HG03442 (cell line): ENCODE results near the gene NADSYN1.

Source experiments
- ATAC-seq: cut with Tn5 transposase; IDR thresholded peaks from one replicate; pipeline ENCODE4 v1.9.1; 2021; ENCODE audit warnings: mild to moderate bottlenecking, moderate library complexity; ENCODE audit not compliant: unreplicated experiment

NADSYN1 gene

GRCh38 chr11:71432761-71433647, 20.0 kb upstream of the NADSYN1 start:
- ATAC-seq = no peak

DNA sequence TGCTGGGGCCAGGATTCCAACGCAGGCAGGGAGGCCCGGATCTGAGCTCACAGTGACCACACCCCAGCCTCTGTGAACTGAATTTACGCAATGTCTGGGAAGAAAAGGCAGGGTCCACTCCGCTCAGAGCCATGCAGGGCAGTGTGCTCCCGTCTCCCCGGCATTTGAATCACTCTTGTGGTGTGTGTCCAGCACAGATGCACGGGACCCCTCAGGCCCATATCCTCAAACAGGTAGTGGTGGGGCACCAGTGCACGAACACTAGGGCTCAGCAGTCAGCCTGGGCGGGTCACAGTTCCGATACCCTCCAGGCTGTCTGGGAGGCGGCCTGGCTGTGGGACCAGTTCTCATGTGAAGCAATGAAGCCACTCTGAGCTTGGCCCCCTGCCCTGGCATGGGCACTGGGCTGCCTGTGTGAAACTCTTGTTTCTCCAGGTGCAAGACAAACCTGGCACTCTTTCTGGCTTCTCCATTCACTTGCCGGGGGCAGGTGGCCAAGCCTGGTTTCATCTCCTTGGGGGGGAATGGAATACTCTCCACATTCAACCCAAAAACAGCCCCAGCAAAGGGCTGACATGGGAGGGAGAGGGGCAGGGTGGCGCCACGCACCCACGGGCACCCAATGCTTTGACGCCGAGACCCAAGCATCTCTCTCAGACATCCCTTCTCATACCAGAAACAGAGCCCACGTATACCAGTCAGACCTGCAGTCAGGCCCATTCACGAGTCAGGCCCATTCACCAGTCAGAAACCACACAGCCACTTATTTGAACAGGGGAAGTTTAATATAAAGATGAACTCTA, 19.2 kb upstream of the NADSYN1 start:
- ATAC-seq = no peak

GRCh38 chr11:71434576-71435130, 18.4 kb upstream of the NADSYN1 start:
- ATAC-seq = no peak

- ATAC-seq = no peak
These were observed 17.6 kb upstream of the NADSYN1 start for GRCh38 chr11:71435278-71435951.

DNA sequence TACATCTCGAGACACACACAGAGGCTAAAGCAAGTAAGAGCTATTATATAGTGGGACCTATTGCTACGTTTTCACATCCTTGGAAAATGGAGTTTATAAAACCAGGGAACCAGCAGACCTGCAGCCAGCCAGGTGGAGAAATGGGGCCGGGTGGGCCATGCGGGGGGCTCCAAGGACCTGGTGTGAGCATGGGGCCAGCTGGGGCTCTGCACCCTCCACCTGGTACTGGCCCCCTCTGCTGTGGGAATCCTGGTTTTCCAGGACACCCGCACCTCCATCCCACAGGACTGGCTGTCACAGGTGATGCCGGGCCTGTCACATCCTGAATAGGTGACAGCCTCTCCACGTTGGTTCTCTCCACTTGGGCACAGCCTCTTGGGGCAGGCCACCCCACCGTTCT, 16.1 kb upstream of the NADSYN1 start:
- no peak for ATAC-seq

DNA sequence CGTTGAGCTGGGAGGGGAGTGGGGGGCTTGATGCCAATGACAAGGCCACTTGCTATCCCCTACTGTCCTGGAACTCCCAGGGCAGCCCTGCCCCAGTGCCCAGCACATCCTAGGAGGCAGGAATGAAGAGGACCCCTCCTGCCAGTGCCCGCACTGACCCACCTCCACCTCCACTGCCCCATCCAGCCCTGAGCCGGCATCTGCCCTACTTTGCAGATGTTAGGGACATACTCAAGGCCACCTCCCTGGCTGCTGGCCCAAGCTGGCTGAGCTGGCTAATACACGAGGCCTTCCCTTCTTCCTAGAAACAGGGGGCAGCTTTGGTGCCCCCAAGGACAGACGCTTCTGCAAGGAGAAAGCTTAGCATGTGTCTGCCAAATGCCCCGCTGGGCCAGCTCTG, 15.6 kb upstream of the NADSYN1 start:
- no peak for ATAC-seq

DNA sequence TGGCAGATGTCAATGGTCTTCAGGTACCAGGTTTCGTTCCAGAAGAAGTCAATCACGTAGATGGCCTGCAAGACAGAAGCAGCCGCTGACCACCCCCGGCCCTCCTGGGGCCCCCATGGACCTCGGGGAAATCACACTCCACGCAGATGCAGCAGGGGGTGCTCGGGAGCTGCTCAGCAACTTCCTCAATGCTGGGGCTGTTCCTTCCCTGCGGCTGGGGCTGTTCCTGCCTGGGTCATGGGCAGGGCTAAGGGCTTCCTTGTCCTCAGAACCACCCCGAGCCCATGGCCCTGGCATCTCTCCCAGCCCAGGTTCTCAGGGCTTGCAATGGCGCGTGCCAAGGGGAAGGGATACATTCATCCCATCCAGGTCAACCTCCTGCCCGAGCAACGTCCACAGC, 15.1 kb upstream of the NADSYN1 start:
- no peak for ATAC-seq

DNA sequence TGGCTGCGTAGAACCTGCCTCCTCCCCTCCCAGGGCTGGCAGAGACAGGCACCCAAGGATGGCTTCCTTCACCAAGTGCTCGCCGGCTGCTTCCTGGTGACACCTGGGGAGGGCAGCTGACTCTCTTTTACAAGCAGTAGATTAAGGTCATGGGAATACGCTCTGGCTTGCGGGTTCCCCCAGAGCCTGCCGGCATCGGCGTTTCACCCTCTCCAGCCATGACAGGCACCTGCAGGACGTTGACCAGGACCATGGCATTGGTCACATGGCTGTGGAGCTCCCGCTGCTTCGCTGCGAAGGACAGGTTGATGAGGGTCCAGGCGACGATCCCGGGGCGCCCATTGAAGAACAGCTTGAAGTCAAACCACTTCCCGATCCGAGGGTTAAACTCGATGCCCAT, 14.4 kb upstream of the NADSYN1 start:
- ATAC-seq = no peak

DNA sequence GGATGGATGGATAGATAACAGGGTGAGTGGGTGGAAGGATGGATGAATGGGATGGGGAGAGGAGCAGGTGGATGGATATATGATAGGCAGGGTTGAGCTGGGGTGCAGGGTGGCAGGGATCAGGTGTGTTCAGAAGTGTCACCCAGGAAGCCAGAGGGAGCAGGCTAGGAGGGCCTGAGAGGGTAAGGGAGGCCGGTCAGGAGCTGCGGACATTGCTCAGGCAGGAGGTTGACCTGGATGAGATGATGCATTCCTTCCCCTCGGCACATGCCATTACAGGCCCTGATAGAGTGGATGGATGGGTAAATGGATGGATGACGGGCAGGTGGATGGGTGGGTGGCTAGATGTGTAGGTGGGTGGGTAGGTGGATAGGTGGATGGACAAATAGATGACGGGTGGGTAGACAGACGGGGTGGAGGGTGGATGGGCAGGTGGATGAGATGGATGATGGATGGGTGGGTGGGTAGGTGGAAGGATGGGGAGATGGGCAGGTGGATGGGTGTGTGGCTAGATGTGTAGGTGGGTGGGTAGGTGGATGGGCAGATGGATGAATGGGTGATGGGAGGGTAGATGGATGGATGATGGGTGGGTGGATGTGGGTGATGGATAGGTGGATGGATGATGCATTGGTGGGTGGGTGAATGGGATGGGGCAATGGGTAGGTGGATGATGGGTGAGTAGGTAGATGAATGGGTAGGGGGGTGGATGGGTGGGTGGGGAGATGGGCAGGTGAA, 12.8 kb upstream of the NADSYN1 start:
- no peak for ATAC-seq

DNA sequence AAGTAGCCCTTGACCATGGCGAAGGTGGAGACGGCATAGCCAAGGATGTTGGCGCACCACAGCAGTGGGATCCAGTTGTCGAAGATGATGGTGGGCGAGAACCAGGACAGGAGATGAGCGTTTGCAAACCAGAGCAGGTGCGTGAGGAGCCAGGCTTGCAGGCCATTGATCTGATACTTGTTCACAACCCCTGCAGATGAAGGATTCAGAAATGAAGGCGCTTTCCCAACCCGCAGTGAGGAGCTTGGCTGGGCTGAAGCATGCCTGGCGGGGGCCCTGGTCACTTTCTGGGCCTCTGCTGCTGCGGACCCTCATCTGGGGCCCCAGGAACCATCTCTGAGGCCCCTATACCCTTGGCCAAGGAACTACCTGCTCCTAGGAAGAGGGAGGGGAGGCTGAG, 11.8 kb upstream of the NADSYN1 start:
- no peak for ATAC-seq

GRCh38 chr11:71442123-71442522, 10.9 kb upstream of the NADSYN1 start:
- ATAC-seq = no peak

DNA sequence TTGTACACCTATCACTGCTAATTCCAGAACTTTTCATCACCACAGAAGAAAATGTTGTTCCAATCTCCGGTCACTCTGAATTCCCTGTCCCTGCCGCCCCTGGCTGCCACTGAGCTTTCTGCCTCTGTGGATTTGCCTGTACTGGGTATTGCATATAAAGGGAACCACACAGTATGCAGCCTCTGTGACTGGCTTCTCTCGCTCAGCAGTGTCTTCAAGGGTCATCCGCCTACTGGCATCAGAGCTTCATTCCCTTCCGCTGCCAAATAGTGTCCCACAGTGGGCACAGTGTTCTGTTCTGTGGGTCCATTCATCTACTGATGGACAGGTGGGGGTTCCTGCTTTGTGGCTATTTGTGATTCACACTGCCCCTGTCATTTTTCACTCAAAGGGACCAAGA, 10.1 kb upstream of the NADSYN1 start:
- ATAC-seq = no peak

DNA sequence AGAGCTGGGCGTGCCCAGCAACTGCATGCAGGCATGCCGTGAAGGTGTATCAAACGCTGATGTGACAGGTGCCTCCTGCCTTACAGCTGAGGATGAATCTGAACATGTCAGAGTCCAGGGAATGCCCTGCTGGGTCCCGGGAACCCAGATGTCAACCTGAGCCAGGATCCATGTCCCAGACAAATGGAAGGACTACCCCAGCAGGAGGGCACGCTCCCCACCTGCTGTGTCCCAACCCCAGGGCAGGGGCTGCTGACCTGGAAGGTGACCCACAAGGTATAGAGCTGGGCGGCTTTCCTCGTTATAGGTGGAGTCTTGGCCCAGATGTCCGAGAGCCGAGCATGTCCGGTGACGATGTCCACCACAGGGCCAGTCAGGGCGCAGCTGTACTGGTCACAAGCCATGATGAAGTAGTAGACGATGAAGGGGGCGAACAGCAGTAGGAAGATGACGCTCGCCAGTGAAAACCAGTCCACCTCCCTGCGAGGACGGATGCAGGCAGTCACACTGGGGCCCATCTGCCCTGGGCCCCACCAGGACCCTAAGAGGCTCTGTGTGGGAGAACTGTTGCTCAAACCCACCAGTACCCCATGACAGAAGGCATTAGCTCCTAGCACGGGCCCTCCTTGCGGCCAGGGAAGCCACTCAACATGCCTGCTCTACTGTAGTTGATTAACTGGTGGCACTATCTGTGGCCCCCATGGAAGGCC, 9.1 kb upstream of the NADSYN1 start:
- ATAC-seq = no peak

DNA sequence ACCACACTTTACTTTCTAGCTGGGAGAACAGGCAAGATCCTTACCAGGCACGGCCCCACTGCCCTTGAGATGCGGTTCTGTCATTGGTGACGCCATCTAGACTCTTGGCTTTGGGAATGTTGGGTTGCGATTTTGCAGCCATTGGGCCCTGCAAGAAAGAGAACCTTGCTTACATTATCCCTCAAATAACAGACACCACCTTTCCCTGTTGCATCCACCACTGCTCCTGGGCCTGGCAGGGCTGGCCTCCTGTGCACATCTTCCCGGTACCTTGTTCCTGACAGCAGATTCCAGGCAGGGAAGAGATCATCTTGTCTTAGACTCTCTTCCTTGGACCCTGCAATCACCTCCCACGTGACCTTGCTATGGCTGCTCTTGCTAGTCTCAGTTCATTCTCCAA, 8.2 kb upstream of the NADSYN1 start:
- no peak for ATAC-seq

- ATAC-seq = no peak
These were observed 6.9 kb upstream of the NADSYN1 start for GRCh38 chr11:71446150-71446549.

- ATAC-seq = no peak
These were observed 5.9 kb upstream of the NADSYN1 start for GRCh38 chr11:71446942-71447688.

- no peak for ATAC-seq
These were observed 5.2 kb upstream of the NADSYN1 start for GRCh38 chr11:71447791-71448256.

DNA sequence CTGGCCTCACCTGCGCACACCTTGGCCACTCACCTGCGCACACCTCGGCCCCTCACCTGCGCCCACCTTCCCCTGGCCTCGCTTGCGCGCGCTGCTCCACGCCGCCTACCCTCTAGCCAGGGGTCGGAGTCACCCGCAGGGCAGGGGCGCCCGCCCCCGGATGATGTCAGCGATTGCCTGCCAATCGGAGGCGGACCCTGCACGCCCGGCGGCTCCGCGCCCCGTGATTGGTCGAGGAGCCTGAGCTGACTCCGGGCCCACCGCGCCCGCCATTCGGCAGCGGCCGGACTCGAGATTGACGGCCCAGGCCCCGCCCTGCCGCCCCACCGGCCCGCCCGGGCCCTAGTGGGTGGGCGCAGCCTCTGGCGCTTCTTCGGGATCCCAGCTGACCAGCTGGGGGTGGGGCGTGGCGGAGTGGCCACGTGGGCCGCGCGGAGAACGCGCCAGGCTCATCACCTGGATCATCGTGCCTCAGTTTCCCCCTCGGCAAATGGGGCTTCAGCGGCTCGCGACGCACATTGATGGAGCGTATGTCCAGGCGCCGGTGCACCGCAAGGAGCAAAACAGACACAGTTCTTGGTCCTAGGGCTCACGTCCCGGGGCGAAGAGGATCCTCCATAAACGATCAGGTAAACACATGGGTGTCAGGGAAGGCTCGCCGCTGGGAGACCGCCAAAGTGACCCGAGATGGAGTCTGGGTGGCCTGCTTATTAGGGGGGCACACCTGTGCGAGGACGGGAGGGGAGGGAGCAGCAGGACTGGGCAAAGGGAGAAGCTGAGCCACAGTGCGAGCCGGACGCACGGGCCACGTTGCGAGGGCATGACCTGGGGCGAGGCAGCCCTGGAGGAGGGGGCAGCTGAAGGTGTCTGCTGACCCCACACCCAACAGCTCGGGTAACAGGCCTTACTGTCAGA, 4.5 kb upstream of the NADSYN1 start, which contains the start of gene DHCR7:
TSS of gene DHCR7 (minus strand) at position 137 of the 915 bp plus-strand sequence. CDS start 3,441 bp downstream, outside the sequence.
- peak; percentile 82 for ATAC-seq
